ENCODE data around the gene SH3BP4.

DNA sequence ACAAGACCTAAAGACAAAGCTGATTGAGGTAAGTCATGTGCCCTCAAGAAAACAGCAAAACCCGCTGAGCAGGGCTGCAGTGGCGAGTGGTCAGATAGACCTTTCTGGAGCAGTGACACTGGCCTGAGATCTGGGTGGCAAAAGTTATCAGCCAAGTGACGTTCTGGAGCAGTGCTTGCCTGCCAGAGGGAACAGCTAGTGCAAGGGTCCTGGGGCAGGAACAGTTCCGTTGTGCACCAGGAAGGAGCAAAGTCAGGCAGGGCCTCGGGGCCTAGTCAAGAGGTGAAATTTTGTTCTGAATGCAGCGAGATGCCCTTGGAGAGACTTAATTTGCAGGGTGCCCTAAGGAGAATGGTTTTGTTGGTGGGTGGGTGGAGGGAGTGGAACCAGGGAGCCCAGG lies 67.0 kb downstream of the SH3BP4 start:
- TF ChIP-seq, protein P1, sequence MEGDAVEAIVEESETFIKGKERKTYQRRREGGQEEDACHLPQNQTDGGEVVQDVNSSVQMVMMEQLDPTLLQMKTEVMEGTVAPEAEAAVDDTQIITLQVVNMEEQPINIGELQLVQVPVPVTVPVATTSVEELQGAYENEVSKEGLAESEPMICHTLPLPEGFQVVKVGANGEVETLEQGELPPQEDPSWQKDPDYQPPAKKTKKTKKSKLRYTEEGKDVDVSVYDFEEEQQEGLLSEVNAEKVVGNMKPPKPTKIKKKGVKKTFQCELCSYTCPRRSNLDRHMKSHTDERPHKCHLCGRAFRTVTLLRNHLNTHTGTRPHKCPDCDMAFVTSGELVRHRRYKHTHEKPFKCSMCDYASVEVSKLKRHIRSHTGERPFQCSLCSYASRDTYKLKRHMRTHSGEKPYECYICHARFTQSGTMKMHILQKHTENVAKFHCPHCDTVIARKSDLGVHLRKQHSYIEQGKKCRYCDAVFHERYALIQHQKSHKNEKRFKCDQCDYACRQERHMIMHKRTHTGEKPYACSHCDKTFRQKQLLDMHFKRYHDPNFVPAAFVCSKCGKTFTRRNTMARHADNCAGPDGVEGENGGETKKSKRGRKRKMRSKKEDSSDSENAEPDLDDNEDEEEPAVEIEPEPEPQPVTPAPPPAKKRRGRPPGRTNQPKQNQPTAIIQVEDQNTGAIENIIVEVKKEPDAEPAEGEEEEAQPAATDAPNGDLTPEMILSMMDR (conservative IDR thresholded peaks at IDR 0.05), result no peak
- TF ChIP-seq ZFX (IDR thresholded peaks at IDR 0.05), result no peak
